ENCODE data around the gene TRANK1. TPM values are rescaled to one million over a fixed set of nuclear protein-coding genes. Genes with fewer than 3 reads are reported as not detected.

Gene TRANK1
- total and polyA plus RNA-seq, 2 experiments from 2014 or later = 1.8 to 6.7 TPM

DNA sequence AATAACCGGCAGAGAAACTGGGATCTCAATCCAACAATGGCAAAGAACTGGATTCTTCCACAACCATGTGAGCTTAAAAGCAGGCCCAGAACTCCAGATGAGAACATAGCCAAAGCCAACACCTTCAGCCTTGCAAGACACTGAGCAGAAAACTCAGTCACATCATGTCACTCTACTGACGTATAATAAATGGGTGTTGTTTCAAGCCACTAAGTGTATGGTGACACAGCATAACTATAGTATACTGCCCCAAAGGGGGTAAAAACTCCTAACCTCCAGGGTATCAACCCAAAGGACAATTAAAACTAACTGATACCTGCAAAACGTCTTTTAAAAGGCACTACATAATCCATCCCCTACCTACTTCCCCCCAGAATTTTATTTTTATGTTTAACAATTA is 69.5 kb downstream of the TRANK1 start:
- TF ChIP-seq, protein P1, sequence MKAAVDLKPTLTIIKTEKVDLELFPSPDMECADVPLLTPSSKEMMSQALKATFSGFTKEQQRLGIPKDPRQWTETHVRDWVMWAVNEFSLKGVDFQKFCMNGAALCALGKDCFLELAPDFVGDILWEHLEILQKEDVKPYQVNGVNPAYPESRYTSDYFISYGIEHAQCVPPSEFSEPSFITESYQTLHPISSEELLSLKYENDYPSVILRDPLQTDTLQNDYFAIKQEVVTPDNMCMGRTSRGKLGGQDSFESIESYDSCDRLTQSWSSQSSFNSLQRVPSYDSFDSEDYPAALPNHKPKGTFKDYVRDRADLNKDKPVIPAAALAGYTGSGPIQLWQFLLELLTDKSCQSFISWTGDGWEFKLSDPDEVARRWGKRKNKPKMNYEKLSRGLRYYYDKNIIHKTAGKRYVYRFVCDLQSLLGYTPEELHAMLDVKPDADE (IDR thresholded peaks at IDR 0.05) = no peak
- TF ChIP-seq NANOG (IDR thresholded peaks at IDR 0.05; ENCODE audit: borderline replicate concordance) (no peak), CREB1 (CRISPR knock-in tag; IDR thresholded peaks at IDR 0.05; ENCODE audit: low read depth) (no peak), ZNF331 (CRISPR knock-in tag; IDR thresholded peaks at IDR 0.05; ENCODE audit: low read depth) (no peak), JUNB (IDR thresholded peaks at IDR 0.05; ENCODE audit: unreplicated experiment) (no peak), STAT1 (IDR thresholded peaks at IDR 0.05; ENCODE audit: unreplicated experiment) (no peak), ZNF114 (CRISPR knock-in tag; IDR thresholded peaks at IDR 0.05) (no peak), EZH2 (IDR thresholded peaks at IDR 0.05; ENCODE audit: low read depth, unreplicated experiment) (no peak), EZH2phosphoT487 (IDR thresholded peaks at IDR 0.05; ENCODE audit: unreplicated experiment) (no peak), POLR2AphosphoS5 (IDR thresholded peaks at IDR 0.05; ENCODE audit: low read depth) (no peak)
- TF ChIP-seq, protein P2, sequence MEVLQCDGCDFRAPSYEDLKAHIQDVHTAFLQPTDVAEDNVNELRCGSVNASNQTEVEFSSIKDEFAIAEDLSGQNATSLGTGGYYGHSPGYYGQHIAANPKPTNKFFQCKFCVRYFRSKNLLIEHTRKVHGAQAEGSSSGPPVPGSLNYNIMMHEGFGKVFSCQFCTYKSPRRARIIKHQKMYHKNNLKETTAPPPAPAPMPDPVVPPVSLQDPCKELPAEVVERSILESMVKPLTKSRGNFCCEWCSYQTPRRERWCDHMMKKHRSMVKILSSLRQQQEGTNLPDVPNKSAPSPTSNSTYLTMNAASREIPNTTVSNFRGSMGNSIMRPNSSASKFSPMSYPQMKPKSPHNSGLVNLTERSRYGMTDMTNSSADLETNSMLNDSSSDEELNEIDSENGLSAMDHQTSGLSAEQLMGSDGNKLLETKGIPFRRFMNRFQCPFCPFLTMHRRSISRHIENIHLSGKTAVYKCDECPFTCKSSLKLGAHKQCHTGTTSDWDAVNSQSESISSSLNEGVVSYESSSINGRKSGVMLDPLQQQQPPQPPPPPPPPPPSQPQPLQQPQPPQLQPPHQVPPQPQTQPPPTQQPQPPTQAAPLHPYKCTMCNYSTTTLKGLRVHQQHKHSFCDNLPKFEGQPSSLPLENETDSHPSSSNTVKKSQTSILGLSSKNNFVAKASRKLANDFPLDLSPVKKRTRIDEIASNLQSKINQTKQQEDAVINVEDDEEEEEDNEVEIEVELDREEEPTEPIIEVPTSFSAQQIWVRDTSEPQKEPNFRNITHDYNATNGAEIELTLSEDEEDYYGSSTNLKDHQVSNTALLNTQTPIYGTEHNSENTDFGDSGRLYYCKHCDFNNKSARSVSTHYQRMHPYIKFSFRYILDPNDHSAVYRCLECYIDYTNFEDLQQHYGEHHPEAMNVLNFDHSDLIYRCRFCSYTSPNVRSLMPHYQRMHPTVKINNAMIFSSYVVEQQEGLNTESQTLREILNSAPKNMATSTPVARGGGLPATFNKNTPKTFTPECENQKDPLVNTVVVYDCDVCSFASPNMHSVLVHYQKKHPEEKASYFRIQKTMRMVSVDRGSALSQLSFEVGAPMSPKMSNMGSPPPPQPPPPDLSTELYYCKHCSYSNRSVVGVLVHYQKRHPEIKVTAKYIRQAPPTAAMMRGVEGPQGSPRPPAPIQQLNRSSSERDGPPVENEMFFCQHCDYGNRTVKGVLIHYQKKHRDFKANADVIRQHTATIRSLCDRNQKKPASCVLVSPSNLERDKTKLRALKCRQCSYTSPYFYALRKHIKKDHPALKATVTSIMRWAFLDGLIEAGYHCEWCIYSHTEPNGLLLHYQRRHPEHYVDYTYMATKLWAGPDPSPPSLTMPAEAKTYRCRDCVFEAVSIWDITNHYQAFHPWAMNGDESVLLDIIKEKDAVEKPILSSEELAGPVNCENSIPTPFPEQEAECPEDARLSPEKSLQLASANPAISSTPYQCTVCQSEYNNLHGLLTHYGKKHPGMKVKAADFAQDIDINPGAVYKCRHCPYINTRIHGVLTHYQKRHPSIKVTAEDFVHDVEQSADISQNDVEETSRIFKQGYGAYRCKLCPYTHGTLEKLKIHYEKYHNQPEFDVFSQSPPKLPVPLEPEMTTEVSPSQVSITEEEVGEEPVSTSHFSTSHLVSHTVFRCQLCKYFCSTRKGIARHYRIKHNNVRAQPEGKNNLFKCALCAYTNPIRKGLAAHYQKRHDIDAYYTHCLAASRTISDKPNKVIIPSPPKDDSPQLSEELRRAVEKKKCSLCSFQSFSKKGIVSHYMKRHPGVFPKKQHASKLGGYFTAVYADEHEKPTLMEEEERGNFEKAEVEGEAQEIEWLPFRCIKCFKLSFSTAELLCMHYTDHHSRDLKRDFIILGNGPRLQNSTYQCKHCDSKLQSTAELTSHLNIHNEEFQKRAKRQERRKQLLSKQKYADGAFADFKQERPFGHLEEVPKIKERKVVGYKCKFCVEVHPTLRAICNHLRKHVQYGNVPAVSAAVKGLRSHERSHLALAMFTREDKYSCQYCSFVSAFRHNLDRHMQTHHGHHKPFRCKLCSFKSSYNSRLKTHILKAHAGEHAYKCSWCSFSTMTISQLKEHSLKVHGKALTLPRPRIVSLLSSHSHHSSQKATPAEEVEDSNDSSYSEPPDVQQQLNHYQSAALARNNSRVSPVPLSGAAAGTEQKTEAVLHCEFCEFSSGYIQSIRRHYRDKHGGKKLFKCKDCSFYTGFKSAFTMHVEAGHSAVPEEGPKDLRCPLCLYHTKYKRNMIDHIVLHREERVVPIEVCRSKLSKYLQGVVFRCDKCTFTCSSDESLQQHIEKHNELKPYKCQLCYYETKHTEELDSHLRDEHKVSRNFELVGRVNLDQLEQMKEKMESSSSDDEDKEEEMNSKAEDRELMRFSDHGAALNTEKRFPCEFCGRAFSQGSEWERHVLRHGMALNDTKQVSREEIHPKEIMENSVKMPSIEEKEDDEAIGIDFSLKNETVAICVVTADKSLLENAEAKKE (CRISPR knock-in tag; IDR thresholded peaks at IDR 0.05) = no peak
- TF ChIP-seq, protein P3, sequence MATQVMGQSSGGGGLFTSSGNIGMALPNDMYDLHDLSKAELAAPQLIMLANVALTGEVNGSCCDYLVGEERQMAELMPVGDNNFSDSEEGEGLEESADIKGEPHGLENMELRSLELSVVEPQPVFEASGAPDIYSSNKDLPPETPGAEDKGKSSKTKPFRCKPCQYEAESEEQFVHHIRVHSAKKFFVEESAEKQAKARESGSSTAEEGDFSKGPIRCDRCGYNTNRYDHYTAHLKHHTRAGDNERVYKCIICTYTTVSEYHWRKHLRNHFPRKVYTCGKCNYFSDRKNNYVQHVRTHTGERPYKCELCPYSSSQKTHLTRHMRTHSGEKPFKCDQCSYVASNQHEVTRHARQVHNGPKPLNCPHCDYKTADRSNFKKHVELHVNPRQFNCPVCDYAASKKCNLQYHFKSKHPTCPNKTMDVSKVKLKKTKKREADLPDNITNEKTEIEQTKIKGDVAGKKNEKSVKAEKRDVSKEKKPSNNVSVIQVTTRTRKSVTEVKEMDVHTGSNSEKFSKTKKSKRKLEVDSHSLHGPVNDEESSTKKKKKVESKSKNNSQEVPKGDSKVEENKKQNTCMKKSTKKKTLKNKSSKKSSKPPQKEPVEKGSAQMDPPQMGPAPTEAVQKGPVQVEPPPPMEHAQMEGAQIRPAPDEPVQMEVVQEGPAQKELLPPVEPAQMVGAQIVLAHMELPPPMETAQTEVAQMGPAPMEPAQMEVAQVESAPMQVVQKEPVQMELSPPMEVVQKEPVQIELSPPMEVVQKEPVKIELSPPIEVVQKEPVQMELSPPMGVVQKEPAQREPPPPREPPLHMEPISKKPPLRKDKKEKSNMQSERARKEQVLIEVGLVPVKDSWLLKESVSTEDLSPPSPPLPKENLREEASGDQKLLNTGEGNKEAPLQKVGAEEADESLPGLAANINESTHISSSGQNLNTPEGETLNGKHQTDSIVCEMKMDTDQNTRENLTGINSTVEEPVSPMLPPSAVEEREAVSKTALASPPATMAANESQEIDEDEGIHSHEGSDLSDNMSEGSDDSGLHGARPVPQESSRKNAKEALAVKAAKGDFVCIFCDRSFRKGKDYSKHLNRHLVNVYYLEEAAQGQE (IDR thresholded peaks at IDR 0.05; ENCODE audit: unreplicated experiment) = no peak
- TF ChIP-seq, protein P4, sequence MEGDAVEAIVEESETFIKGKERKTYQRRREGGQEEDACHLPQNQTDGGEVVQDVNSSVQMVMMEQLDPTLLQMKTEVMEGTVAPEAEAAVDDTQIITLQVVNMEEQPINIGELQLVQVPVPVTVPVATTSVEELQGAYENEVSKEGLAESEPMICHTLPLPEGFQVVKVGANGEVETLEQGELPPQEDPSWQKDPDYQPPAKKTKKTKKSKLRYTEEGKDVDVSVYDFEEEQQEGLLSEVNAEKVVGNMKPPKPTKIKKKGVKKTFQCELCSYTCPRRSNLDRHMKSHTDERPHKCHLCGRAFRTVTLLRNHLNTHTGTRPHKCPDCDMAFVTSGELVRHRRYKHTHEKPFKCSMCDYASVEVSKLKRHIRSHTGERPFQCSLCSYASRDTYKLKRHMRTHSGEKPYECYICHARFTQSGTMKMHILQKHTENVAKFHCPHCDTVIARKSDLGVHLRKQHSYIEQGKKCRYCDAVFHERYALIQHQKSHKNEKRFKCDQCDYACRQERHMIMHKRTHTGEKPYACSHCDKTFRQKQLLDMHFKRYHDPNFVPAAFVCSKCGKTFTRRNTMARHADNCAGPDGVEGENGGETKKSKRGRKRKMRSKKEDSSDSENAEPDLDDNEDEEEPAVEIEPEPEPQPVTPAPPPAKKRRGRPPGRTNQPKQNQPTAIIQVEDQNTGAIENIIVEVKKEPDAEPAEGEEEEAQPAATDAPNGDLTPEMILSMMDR (conservative IDR thresholded peaks at IDR 0.05; ENCODE audit: low read depth in 2 of 2) = no peak
- Histone ChIP-seq H3F3A (replicated peaks; ENCODE audit: low read depth) (peaks cover 3% of the 10 kb centered on the region; the same call in 1 of the 2 replicates), H3K36me3 (ENCODE audit: insufficient read depth) (no peaks in the 10 kb centered on the region), H4K20me1 (replicated peaks; ENCODE audit: insufficient read depth) (no peaks in the 10 kb centered on the region), H3K4me1 (ENCODE audit: insufficient read depth) (no peaks in the 10 kb centered on the region), H3K27ac (ENCODE audit: low read depth) (no peak overlapping the region), H3K79me2 (replicated peaks; ENCODE audit: insufficient read depth) (no peaks in the 10 kb centered on the region), H3K4me2 (no peak overlapping the region), H3K4me3 (no peak overlapping the region), H3K27me3 (ENCODE audit: insufficient read depth) (no peaks in the 10 kb centered on the region), H3K9me2 (ENCODE audit: insufficient read depth) (no peaks in the 10 kb centered on the region), H2AFZ (no peak overlapping the region)
- ATAC-seq = no peak
- H3K4me1 Mint-ChIP-seq = no peaks in the 10 kb centered on the region
- H3K4me3 Mint-ChIP-seq = no peak overlapping the region
- no peaks in the 10 kb centered on the region; the same call in 2 of the 3 replicates for H3K9me3 Mint-ChIP-seq
- no peak for DNase-seq (ENCODE audit: low spot score)
- no peaks in the 10 kb centered on the region for H3K27me3 Mint-ChIP-seq (ENCODE audit: insufficient read depth, low read depth, poor library complexity)
- H3K36me3 Mint-ChIP-seq (ENCODE audit: low read depth) = no peaks in the 10 kb centered on the region
- H3K27ac Mint-ChIP-seq = no peak overlapping the region
